ENCODE data around the gene EEF1AKMT4. TPM values are rescaled to one million over a fixed set of nuclear protein-coding genes. Genes with fewer than 3 reads are reported as not detected.

EEF1AKMT4 gene
- total RNA-seq, 2 donors from 2014 or later: 3.0 to 3.4 TPM

GRCh38 chr3:184298759-184299487 lies 49.5 kb downstream of the EEF1AKMT4 start, which contains the start of gene PSMD2:
Gene PSMD2 (plus strand): TSS chr3:184299241. CDS start chr3:184299267, 26 bp downstream.
- Histone ChIP-seq H3K36me3 (replicated peaks in 1 of 2; ENCODE audit: insufficient read depth in 1 of 2, low read depth in 2 of 2) (peaks cover 11 to 19% of the 10 kb centered on the region in 2 donors), H3K9me3 (no peaks in the 10 kb centered on the region), H3K4me3 (peak within 1 kb of the TSS; percentile 49 to 85), H3K4me1 (peaks cover 29% of the 10 kb centered on the region), H3K27me3 (no peaks in the 10 kb centered on the region), H3K27ac (peak within 1 kb of the TSS; percentile 74 to 93 (median 84))
- intact Hi-C loops (cut with DNase I): no loop called here
- TF ChIP-seq POLR2A (IDR thresholded peaks at IDR 0.05): peak; percentile 46 to 92 (median 90)
- TF ChIP-seq CTCF (IDR thresholded peaks at IDR 0.05): peak in 1 of 7 experiments; percentile 11
- ATAC-seq: peak; percentile 98
- DNase-seq: peak; percentile 98 to 99 (median 98)
- WGBS, 2 donors: 0 to 1% methylated on average over 1 to 77 of the region's 78 CpGs

GRCh38 chr3:184299488-184300377 lies 50.3 kb downstream of the EEF1AKMT4 start:
- intact Hi-C loops (cut with DNase I): no loop called here
- no peak for TF ChIP-seq CTCF (IDR thresholded peaks at IDR 0.05)
- Histone ChIP-seq H3K27ac (peak overlapping the region; percentile 17 to 84 (median 49)), H3K4me3 (peak overlapping the region; percentile 49 to 85), H3K36me3 (replicated peaks in 1 of 2; ENCODE audit: insufficient read depth in 1 of 2, low read depth in 2 of 2) (peaks cover 11 to 24% of the 10 kb centered on the region in 2 donors), H3K9me3 (no peaks in the 10 kb centered on the region), H3K4me1 (peaks cover 29% of the 10 kb centered on the region), H3K27me3 (no peaks in the 10 kb centered on the region)
- ATAC-seq (no peak), DNase-seq (no peak)
- 13 to 23% methylated on average over 21 to 29 of the region's 29 CpGs for WGBS, 2 donors

DNA sequence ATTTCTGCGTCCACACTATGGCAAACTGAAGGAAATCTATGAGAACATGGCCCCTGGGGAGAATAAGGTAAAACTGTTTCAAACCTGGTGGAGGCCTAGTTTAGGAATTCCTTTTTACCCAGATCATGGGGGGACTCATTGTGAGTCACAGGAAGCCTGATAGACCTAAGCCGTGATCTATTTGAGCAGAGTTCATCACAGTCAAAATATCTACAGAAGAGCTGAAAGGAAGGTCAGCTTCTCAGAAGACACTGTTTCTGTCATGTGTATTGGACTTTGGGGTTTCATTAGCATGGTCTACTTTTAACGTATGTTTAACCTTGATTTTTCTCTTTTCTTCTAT lies 50.9 kb downstream of the EEF1AKMT4 start:
- ATAC-seq: no peak
- Histone ChIP-seq H3K4me3 (no peak overlapping the region), H3K27ac (no peak overlapping the region), H3K27me3 (no peaks in the 10 kb centered on the region), H3K36me3 (replicated peaks in 1 of 2; ENCODE audit: insufficient read depth in 1 of 2, low read depth in 2 of 2) (peaks cover 11 to 24% of the 10 kb centered on the region in 2 donors), H3K9me3 (no peaks in the 10 kb centered on the region), H3K4me1 (peaks cover 29% of the 10 kb centered on the region)
- 60 to 76% methylated on average over 3 of the region's 3 CpGs for WGBS, 2 donors
- TF ChIP-seq POLR2A (IDR thresholded peaks at IDR 0.05) (no peak), CTCF (IDR thresholded peaks at IDR 0.05) (no peak)
- intact Hi-C loops (cut with DNase I): no loop called here
- no peak for DNase-seq

DNA sequence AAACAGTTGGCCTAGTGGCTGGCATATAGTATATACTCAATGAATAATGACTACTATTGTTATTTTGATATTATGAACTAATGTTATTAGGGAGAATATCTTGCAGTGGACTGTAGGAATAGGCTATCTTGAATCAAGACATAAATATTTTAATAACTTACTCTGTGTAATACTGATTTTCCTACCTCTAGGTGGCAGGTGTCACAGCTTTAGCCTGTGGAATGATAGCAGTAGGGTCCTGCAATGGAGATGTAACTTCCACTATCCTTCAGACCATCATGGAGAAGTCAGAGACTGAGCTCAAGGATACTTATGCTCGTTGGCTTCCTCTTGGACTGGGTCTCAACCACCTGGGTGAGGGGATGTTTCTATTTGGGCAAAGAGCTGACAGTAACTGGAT lies 56.1 kb downstream of the EEF1AKMT4 start:
- no peak overlapping the region for H3K27ac ChIP-seq
- no peak for DNase-seq
- H3K4me1 ChIP-seq: peaks cover 3% of the 10 kb centered on the region
- ATAC-seq: peak; percentile 57
- intact Hi-C loops (cut with DNase I): no loop called here
- no peak overlapping the region for H3K4me3 ChIP-seq
- TF ChIP-seq POLR2A (IDR thresholded peaks at IDR 0.05): no peak
- peak; percentile 9 to 45 (median 32) for TF ChIP-seq CTCF (IDR thresholded peaks at IDR 0.05)
- H3K9me3 ChIP-seq: no peaks in the 10 kb centered on the region
- 26 to 33% methylated on average over 1 of the region's 1 CpG for WGBS, 2 donors
- H3K27me3 ChIP-seq: no peaks in the 10 kb centered on the region
- H3K36me3 ChIP-seq (replicated peaks in 1 of 2; ENCODE audit: insufficient read depth in 1 of 2, low read depth in 2 of 2): peaks cover 16 to 44% of the 10 kb centered on the region in 2 donors

Measured in body of pancreas (tissue), 4 donors.